Measurements from ENCODE around the gene TUBB8B.
"Not testable (repeated sequence)": the region's sequence is repeated elsewhere in the genome, so short reads cannot be mapped to it uniquely, and the experiment has no call there.

TUBB8B gene

DNA sequence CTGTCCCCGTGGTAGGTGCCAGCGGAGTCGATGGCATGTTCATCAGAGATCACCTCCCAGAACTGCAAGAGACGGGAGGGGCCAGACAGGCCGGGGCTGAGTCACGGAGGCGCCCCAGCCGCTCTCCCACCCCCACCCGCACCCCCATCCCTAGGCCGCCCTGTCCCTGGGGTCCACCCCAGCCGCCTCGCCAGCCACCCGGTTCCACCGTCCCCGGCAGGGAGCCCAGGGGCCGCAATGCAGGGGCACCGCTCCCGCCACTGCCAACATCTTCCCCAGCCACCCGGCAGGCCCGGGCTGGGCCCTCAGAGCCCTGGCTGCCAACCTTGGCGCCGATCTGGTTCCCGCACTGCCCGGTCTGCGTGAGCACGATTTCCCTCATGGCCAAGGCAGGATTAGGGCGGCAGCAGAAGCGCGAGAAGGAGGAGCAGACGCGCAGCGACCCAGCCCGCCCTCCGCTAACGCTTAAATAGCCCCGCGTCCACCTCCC lies at the start of gene TUBB8B:
TUBB8B (minus strand) TSS at position 440 of the 490 bp plus-strand sequence; CDS start at position 382, 58 bp downstream.
- DNase-seq (ENCODE audit: low spot score) = not testable (repeated sequence)

GRCh38 chr18:97252-97914 lies 48.0 kb upstream of the TUBB8B start:
- not testable (repeated sequence) for DNase-seq (ENCODE audit: low spot score)

GRCh38 chr18:96767-97131 lies 47.3 kb upstream of the TUBB8B start:
- not testable (repeated sequence) for DNase-seq (ENCODE audit: low spot score)

DNA sequence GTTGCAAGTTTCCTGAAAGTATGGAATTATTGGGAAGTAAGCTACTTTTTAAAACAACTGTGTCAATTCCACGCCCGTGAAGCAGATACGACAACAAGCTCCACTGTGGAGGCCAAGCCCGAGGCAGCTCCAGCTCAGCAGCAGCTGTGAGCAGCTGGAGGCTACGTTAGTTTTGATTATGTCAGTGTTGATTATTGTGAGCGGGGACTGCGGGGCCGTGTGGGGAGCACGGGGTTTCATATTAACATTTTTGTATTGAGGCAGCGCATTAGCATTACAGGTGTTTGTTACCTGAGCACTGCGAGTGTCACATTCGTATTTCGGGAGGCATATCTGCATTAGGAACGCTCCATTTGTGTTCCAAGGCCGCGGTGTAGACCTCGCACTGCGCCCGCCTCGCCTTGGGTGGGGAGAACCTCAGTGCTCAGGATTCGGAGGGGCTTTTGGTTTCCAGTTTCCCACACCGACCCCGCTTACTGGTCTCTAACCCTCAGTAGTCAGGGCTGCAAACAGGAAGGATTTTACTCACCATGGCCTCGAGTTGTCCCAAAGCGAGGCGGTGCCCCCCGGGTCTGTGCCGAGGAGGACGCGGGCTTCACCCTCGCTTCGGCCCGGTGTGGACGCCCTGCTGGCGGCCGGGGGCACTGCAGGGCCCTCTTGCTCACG lies 46.8 kb upstream of the TUBB8B start:
- DNase-seq (ENCODE audit: low spot score) = not testable (repeated sequence)

GRCh38 chr18:95580-95979 lies 46.2 kb upstream of the TUBB8B start:
- DNase-seq (ENCODE audit: low spot score) = not testable (repeated sequence)

DNA sequence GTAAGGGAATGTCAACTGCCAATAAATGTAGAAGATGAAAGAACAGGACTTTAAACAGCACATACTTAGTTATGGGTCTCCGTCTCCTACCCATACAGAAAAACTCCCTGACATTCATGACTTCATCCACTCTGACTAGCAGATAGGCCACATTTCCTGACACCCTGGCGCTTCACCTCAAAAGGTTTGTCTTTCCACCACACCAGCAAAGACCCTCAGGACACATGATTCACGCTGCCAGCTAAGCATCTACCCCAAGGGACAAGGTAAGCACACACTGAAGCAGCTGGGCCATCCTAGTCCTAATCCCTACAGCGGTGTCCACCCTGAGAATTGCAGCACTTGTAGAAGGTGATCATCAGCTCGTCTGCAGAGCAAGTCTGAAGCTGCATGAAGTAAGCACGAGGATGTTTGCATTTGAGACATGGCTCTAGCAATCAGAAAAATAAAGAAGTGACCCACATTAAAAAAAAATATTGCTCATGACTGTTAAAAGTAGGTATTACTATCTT lies 44.5 kb upstream of the TUBB8B start:
- DNase-seq (ENCODE audit: low spot score) = not testable (repeated sequence)

GRCh38 chr18:91561-91960 lies 42.1 kb upstream of the TUBB8B start:
- not testable (repeated sequence) for DNase-seq (ENCODE audit: low spot score)

- not testable (repeated sequence) for DNase-seq (ENCODE audit: low spot score)
Observed at GRCh38 chr18:90396-91193, 41.2 kb upstream of the TUBB8B start.

- DNase-seq (ENCODE audit: low spot score) = not testable (repeated sequence)
Observed at GRCh38 chr18:89124-89523, 39.7 kb upstream of the TUBB8B start.

- not testable (repeated sequence) for DNase-seq (ENCODE audit: low spot score)
Observed at GRCh38 chr18:84801-85200, 35.4 kb upstream of the TUBB8B start.

- DNase-seq (ENCODE audit: low spot score) = not testable (repeated sequence)
Observed at GRCh38 chr18:82626-83209, 33.3 kb upstream of the TUBB8B start.

DNA sequence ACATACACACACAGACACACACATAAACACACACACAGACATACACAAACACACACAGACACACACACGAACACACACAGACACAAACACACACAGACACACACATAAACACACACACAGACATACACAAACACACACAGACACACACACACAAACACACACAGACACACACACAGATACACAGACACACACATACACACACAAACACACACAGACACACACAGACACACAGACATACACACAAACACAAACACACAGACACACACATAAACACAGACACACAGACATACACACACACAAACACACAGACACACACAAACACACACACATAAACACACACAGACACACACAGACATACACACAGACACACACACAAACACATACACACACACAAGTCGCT lies 31.5 kb upstream of the TUBB8B start:
- DNase-seq (ENCODE audit: low spot score) = not testable (repeated sequence)

- not testable (repeated sequence) for DNase-seq (ENCODE audit: low spot score)
Observed at GRCh38 chr18:80202-80601, 30.8 kb upstream of the TUBB8B start.

DNA sequence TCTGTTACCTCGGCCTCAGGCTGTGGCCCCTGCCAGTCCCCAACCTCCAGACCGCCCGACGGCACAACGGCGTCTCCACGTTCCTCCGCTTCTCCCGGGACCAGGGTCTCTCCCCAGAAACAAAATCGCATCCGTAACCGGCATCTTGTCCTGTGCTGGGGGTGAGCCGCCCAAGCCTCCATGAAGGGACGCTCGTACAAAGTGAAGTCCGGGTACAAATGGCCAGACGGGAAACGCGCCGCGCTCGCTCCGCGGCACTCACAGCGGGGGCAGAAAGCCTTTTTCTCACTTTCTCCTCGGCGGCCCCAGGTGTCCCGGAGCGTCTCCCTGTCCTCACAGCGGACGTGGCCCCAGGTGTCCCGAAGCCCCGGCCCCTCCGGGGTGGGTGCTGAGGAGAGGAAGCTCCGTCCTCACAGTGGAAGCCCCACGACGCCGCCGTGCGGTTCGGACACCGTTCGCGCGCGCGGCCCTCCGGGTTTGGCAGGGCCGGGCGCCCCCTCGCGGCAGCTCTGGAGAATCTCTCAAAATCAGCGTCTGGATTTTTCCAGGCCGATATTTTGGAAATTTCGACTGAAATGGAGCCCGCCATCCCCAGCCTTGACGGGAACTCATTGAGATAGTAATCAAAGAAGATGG lies 26.2 kb upstream of the TUBB8B start:
- DNase-seq (ENCODE audit: low spot score) = not testable (repeated sequence)

DNA sequence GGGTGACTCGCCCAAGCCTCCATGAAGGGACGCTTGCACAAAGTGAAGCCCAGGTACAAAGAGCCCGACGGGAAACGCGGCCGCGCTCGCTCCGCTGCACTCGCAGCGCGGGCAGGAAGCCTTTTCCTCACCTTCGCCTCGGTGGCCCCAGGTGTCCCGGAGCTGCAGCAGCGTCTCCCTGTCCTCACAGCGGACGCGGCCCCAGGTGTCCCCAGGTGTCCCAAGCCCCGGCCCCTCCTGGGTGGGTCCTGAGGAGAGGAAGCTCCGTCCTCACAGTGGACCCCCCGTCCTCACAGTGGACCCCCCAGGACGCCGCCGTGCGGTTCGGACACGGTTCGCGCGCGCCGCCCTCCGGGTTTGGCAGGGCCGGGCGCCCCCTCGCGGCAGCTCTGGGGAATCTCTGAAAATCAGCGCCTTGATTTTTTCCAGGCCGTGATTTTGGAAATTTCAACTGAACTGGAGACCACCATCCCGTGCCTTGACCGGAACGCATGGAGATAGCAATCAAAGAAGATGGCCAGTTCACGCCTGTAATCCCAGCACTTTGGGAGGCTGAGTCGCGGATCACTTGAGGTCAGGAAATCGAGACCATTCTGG lies 23.9 kb upstream of the TUBB8B start:
- not testable (repeated sequence) for DNase-seq (ENCODE audit: low spot score)

DNA sequence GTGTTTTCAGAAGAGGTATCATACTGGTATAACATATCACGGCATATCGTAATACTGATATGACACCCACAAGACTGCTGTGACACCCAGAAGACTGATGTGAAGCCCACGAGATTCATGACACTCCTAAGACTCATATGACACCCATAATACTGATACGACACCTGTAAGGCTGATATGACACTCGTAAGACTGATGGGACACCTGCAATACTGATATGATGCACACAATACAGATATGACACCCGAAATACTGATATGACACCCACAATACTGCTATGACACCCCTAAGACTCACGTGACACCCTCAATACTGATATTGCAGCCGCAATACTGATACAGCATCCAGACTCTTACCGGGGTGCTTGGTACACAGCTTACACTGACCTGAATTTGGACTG lies 18.3 kb upstream of the TUBB8B start:
- not testable (repeated sequence) for DNase-seq (ENCODE audit: low spot score)

DNA sequence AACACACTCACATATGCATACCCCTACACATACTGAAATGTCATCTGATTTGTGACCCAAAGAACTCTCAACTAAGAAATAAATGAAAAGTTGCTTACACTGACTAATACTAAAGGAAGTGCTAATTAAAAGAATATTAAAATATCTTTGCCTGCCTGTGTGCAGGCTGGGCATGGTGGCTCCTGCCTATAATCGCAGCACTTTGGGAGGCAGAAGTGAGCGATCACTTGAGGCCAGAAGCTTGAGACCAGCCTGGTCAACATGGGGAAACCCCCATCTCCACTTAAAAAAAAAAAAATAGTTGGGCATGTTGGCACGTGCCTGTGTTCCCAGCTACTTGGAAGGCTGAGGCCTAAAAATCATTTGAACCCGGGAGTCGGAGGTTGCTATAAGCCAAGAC lies 14.9 kb upstream of the TUBB8B start:
- not testable (repeated sequence) for DNase-seq (ENCODE audit: low spot score)

DNA sequence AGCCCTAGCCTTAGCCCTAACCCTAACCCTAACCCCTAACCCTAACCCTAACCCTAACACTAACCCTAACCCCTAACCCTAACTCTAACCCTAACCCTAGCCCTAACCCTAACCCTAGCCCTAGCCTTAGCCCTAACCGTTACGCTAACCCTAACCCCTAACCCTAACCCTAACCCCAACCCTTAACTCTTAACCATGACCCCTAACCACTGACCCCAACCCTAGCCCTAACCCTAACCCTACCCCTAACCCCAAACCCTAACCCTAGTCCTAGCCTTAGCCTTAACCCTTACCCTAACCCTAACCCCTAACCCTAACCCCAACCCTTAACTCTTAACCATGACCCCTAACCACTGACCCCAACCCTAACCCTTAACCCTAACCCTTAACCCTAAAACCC lies 14.2 kb upstream of the TUBB8B start:
- DNase-seq (ENCODE audit: low spot score) = not testable (repeated sequence)

DNA sequence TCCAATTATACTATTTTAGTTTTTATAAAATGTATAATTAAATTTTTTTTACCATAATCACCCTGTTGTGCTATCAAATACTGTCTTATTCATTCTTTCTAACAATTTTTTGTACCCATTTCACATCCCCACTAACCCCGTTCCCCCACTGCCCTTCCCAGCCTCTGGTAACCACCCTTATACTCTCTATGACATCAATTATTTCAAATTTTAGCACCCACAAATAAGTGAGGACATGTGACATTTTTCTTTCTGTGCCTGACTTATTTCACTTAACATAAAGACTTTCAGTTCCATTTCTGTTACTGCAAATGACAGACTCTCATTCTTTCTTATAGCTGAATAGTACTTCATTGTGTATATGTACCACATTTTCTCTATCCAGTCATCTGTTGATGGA lies 5.0 kb upstream of the TUBB8B start:
- not testable (repeated sequence) for DNase-seq (ENCODE audit: low spot score)

DNA sequence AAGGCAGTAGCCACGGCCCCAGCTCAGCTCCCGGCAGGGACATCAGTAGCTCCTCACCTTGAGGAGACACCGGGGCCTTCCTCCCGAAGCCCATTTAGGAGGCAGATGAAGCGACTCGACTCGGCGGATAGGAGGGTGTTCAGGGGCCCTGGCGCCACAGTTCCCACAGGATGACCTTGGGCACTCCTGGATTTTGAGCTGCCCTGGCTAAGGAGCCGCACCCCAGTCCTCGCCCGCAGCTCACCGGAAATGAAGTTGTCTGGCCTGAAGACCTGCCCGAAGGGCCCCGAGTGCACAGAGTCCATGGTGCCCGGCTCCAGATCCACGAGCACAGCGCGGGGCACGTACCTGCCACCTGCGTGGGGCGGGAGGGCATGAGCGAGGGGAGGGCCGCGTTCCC lies 719 bp downstream of the TUBB8B start:
- DNase-seq (ENCODE audit: low spot score) = not testable (repeated sequence)

DNA sequence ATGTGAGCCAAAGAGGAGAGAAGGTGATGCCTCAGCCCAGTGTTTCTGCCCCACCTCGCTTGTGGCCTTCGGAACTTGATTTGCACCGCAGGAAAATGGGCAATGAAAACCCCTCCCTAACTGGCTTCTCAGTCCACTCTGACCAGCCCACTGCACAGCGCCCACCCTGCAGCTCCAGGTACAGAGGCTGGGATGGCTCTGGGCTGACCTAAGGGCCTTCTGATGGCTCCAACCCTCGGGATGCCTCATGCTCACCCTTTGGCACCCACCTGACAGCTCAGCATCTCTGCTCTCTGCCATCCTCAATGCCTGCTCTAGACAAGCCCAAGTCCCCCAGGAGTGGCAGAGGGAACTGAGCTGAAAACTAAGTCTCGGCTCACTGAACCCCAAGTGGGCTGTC lies 36.2 kb downstream of the TUBB8B start:
- DNase-seq (ENCODE audit: low spot score) = not testable (repeated sequence)
